ENCODE data around the gene UQCC5.
"Not testable (repeated sequence)": the region's sequence is repeated elsewhere in the genome, so short reads cannot be mapped to it uniquely, and the experiment has no call there.

- TF ChIP-seq POLR2A (IDR thresholded peaks at IDR 0.05; ENCODE audit: low read depth, low read length); TAF1 (IDR thresholded peaks at IDR 0.05; ENCODE audit: borderline replicate concordance, low read depth, low read length); POLR2AphosphoS5 (IDR thresholded peaks at IDR 0.05; ENCODE audit: low read depth, low read length): not testable (repeated sequence)
Measured at GRCh38 chr3:52526671-52527038, 9.8 kb upstream of the UQCC5 start.
